Glutamatergic neuron (in vitro differentiated cells): ENCODE results near the gene DPRX. TPM values are rescaled to one million over a fixed set of nuclear protein-coding genes. Genes with fewer than 3 reads are reported as not detected.
"Not testable (repeated sequence)": the region's sequence is repeated elsewhere in the genome, so short reads cannot be mapped to it uniquely, and the experiment has no call there.

Experiments used
- DNase-seq: peaks from one replicate; pipeline ENCODE4 v3.0.0; 2022
- H3K27ac Mint-ChIP-seq: one replicate; pipeline ENCODE4 v1.8.0; 2020; ENCODE audit warnings: mild to moderate bottlenecking, mixed read lengths, inconsistent platforms; ENCODE audit not compliant: unreplicated experiment
- H3K27me3 Mint-ChIP-seq: one replicate; pipeline ENCODE4 v1.8.0; 2020; ENCODE audit warnings: mild to moderate bottlenecking, moderate library complexity, mixed read lengths, inconsistent platforms; ENCODE audit not compliant: unreplicated experiment
- H3K36me3 Mint-ChIP-seq: one replicate; pipeline ENCODE4 v1.8.0; 2020; ENCODE audit warnings: mild to moderate bottlenecking, mixed read lengths, inconsistent platforms; ENCODE audit not compliant: unreplicated experiment
- H3K4me1 Mint-ChIP-seq: one replicate; pipeline ENCODE4 v1.8.0; 2020; ENCODE audit warnings: mild to moderate bottlenecking, low read depth, mixed read lengths, inconsistent platforms; ENCODE audit not compliant: unreplicated experiment
- H3K4me3 Mint-ChIP-seq: one replicate; pipeline ENCODE4 v1.8.0; 2020; ENCODE audit warnings: mild to moderate bottlenecking, mixed read lengths, inconsistent platforms; ENCODE audit not compliant: unreplicated experiment
- H3K9me3 Mint-ChIP-seq: one replicate; pipeline ENCODE4 v1.8.0; 2020; ENCODE audit warnings: mild to moderate bottlenecking, moderate library complexity, mixed read lengths, inconsistent platforms; ENCODE audit not compliant: unreplicated experiment
- total RNA-seq: library from RNA; stranded (reverse); fragmentation: NEBNext Ultra II Directional; extraction: Animal tissue kit (Norgen Biotek cat#: 25700); gene quantifications from one replicate; pipeline ENCODE4 v1.2.1, GENCODE V29; 2021; ENCODE audit not compliant: unreplicated experiment
- TF ChIP-seq, protein P1 (sequence below): fragments of 200-600 bp; sonication (generic); IDR thresholded peaks from one replicate; pipeline ENCODE4 v1.5.0; 2021; ENCODE audit not compliant: partially characterized antibody, unreplicated experiment

DPRX gene
- total RNA-seq, 1 donor from 2014 or later: not detected

- TF ChIP-seq, protein P1, sequence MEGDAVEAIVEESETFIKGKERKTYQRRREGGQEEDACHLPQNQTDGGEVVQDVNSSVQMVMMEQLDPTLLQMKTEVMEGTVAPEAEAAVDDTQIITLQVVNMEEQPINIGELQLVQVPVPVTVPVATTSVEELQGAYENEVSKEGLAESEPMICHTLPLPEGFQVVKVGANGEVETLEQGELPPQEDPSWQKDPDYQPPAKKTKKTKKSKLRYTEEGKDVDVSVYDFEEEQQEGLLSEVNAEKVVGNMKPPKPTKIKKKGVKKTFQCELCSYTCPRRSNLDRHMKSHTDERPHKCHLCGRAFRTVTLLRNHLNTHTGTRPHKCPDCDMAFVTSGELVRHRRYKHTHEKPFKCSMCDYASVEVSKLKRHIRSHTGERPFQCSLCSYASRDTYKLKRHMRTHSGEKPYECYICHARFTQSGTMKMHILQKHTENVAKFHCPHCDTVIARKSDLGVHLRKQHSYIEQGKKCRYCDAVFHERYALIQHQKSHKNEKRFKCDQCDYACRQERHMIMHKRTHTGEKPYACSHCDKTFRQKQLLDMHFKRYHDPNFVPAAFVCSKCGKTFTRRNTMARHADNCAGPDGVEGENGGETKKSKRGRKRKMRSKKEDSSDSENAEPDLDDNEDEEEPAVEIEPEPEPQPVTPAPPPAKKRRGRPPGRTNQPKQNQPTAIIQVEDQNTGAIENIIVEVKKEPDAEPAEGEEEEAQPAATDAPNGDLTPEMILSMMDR: no peak
- H3K4me3 Mint-ChIP-seq: no peak overlapping the region
- DNase-seq: no peak
- H3K27me3 Mint-ChIP-seq: peaks cover 2% of the 10 kb centered on the region
- no peak overlapping the region for H3K27ac Mint-ChIP-seq
- no peaks in the 10 kb centered on the region for H3K4me1 Mint-ChIP-seq
- no peaks in the 10 kb centered on the region for H3K36me3 Mint-ChIP-seq
- H3K9me3 Mint-ChIP-seq: peaks cover 6% of the 10 kb centered on the region
These were observed 28.8 kb downstream of the DPRX start for GRCh38 chr19:53660584-53660983.

DNA sequence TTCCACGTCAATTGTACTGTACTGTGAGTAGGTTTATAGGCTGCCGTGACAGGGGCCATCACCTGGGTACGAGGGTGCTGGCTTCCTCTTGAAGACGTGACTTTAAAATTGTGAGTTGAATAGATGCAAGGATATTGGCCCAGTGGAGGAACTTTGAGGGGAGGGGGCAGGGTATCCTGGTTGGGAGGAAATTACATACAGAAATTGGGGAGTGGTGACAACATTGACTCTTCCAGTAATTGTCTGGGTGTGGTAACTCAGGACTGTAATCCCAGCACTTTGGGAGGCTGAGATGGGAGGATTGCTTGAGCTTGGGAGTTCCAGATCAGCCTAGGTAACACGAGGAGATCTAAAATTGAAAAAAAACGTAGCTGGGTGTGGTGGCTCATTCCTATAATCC is 30.4 kb downstream of the DPRX start:
- no peaks in the 10 kb centered on the region for H3K4me1 Mint-ChIP-seq
- peaks cover 2% of the 10 kb centered on the region for H3K27me3 Mint-ChIP-seq
- H3K27ac Mint-ChIP-seq: no peak overlapping the region
- TF ChIP-seq, protein P1: no peak
- no peak overlapping the region for H3K4me3 Mint-ChIP-seq
- H3K9me3 Mint-ChIP-seq: peaks cover 3% of the 10 kb centered on the region
- no peaks in the 10 kb centered on the region for H3K36me3 Mint-ChIP-seq
- DNase-seq: no peak

GRCh38 chr19:53664152-53664551 is 32.4 kb downstream of the DPRX start:
- Mint-ChIP-seq H3K9me3 (peaks cover 1% of the 10 kb centered on the region), H3K4me1 (no peaks in the 10 kb centered on the region), H3K36me3 (no peaks in the 10 kb centered on the region), H3K4me3 (no peak overlapping the region), H3K27me3 (peaks cover 2% of the 10 kb centered on the region), H3K27ac (no peak overlapping the region)
- DNase-seq: no peak
- TF ChIP-seq, protein P1: no peak

DNA sequence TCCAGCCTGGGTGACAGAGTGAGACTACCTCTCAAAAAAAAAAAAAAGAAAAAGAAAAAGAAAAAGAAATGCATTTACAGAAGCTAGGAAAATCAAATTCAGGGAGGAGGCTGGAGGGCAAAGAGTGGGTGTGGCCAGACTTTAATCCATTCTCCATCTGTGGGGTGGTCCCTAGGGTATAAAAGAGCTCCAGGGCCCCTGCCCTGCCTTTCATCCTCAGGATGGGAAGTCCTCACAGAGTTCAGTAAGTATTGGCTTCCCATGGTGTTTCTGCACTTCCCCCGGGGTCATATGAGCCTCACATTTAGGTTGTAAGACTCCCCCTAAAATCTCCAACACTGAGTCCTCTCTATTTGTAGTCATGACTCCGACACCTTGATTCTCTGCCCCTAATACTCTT is 33.0 kb downstream of the DPRX start:
- Mint-ChIP-seq H3K4me1 (no peaks in the 10 kb centered on the region), H3K9me3 (peaks cover 1% of the 10 kb centered on the region)

DNA sequence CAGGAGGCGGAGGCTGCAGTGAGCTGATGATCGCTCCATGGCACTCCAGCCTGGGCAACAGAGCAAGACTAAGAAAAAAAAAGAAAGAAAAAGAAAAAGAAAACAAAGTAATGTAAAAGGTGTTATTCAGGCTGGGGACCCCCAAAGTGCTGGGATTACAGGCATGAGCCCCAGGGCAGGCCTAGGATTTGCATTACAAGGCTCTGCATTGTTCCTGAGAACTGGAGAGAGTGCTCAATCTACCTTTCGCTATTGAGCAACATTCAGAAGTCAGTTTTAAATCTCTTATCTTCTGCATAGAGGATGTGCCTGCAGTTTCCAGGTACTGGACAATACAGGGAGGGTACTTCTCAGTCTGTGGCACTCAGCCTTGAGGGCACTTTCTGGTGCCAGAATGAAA is 34.5 kb downstream of the DPRX start:
- not testable (repeated sequence) for DNase-seq, H3K9me3 Mint-ChIP-seq, H3K4me1 Mint-ChIP-seq, H3K36me3 Mint-ChIP-seq, H3K27me3 Mint-ChIP-seq, H3K4me3 Mint-ChIP-seq, H3K27ac Mint-ChIP-seq

More for the DNA sequence above, 33.0 kb downstream of the DPRX start:
- no peak for DNase-seq
- TF ChIP-seq, protein P1: no peak
- H3K27me3 Mint-ChIP-seq: peaks cover 2% of the 10 kb centered on the region
- no peak overlapping the region for H3K4me3 Mint-ChIP-seq
- no peaks in the 10 kb centered on the region for H3K36me3 Mint-ChIP-seq
- no peak overlapping the region for H3K27ac Mint-ChIP-seq

DNA sequence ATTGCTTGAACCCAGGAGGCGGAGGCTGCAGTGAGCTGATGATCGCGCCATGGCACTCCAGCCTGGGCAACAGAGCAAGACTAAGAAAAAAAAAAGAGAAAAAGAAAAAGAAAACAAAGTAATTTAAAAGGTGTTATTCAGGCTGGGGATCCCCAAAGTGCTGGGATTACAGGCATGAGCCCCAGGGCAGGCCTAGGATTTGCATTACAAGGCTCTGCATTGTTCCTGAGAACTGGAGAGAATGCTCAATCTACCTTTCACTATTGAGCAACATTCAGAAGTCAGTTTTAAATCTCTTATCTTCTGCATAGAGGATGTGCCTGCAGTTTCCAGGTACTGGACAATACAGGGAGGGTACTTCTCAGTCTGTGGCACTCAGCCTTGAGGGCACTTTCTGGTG is 37.0 kb downstream of the DPRX start:
- H3K9me3 Mint-ChIP-seq, H3K4me3 Mint-ChIP-seq, H3K27ac Mint-ChIP-seq, H3K27me3 Mint-ChIP-seq, DNase-seq, H3K4me1 Mint-ChIP-seq, H3K36me3 Mint-ChIP-seq: not testable (repeated sequence)
